SK-N-MC (cell line): ENCODE measurements around the gene DCTN3.

Source experiments
- EZH2 ChIP-seq: fragments of 200-600 bp; sonication (generic); IDR thresholded peaks from one replicate; pipeline ENCODE4 v1.6.1; 2017; ENCODE audit warnings: antibody characterized with exemption
- POLR2AphosphoS5 ChIP-seq: IDR thresholded peaks from 2 replicates; pipeline ENCODE4 v1.6.1; 2012; ENCODE audit warnings: mild to moderate bottlenecking, low read depth, low read length, borderline replicate concordance

- TF ChIP-seq POLR2AphosphoS5 (no peak), EZH2 (no peak)
Observed at GRCh38 chr9:34655394-34655793, 35.1 kb upstream of the DCTN3 start.
